NCI-H748 (cell line): ENCODE results near the gene EHD4.

Source experiments
- DNase-seq: peaks from one replicate; lab custom pipeline; 2025; ENCODE audit not compliant: unreplicated experiment; lab: John Stamatoyannopoulos, UW

EHD4 gene

GRCh38 chr15:41921167-41921566 lies 51.2 kb downstream of the EHD4 start:
- no peak for DNase-seq

GRCh38 chr15:41919954-41920538 lies 52.3 kb downstream of the EHD4 start:
- peak; percentile 41 for DNase-seq

GRCh38 chr15:41919201-41919820 lies 53.0 kb downstream of the EHD4 start:
- no peak for DNase-seq

- DNase-seq = no peak
These were observed 53.7 kb downstream of the EHD4 start for GRCh38 chr15:41918506-41919126.

GRCh38 chr15:41917767-41918430 lies 54.5 kb downstream of the EHD4 start:
- no peak for DNase-seq

GRCh38 chr15:41915255-41915994 lies 56.9 kb downstream of the EHD4 start:
- DNase-seq = no peak

GRCh38 chr15:41914411-41914810 lies 57.9 kb downstream of the EHD4 start:
- no peak for DNase-seq

GRCh38 chr15:41913256-41913655 lies 59.1 kb downstream of the EHD4 start:
- no peak for DNase-seq

- no peak for DNase-seq
These were observed 60.5 kb downstream of the EHD4 start for GRCh38 chr15:41911691-41912345.

- no peak for DNase-seq
These were observed 63.5 kb downstream of the EHD4 start for GRCh38 chr15:41908736-41909461.

- DNase-seq = no peak
These were observed 65.2 kb downstream of the EHD4 start for GRCh38 chr15:41907141-41907540.

- no peak for DNase-seq
These were observed 65.7 kb downstream of the EHD4 start for GRCh38 chr15:41906608-41907007.

GRCh38 chr15:41905036-41905793 lies 67.1 kb downstream of the EHD4 start:
- no peak for DNase-seq

GRCh38 chr15:41904541-41905005 lies 67.8 kb downstream of the EHD4 start:
- peak; percentile 52 for DNase-seq

- DNase-seq = no peak
These were observed 68.6 kb downstream of the EHD4 start for GRCh38 chr15:41903782-41904181.

GRCh38 chr15:41901431-41901830 lies 70.9 kb downstream of the EHD4 start:
- no peak for DNase-seq

- DNase-seq = no peak
These were observed 71.6 kb downstream of the EHD4 start for GRCh38 chr15:41900526-41901380.

- no peak for DNase-seq
These were observed 72.4 kb downstream of the EHD4 start for GRCh38 chr15:41899854-41900442.
